Natural killer cell (primary cell): ENCODE results near the gene FOXP1. TPM values are rescaled to one million over a fixed set of nuclear protein-coding genes. Genes with fewer than 3 reads are reported as not detected.

Source experiments
- ATAC-seq, 3 donors: fragments of 150-1000 bp in 2 of 3; fragments of 200-7000 bp in 1 of 3; cut with Tn5 transposase; 1 replicate in 1 of 3; 2 replicates in 2 of 3; pipeline ENCODE4 v1.10.0; 2021; ENCODE audit warnings: mild to moderate bottlenecking in 2 of 3, moderate library complexity in 2 of 3
- DNase-seq, 2 donors: peaks; one replicate each; pipeline versions ENCODE4 v3.0.0 to v3.0.0-alpha.2; 2013 to 2021; ENCODE audit warnings: mixed read lengths in 1 of 2
- H3K27ac ChIP-seq: one replicate; pipeline ENCODE4 v1.5.1; 2013; ENCODE audit warnings: mild to moderate bottlenecking, low read length
- H3K27me3 ChIP-seq: one replicate; pipeline ENCODE4 v1.6.1; 2013; ENCODE audit warnings: low read length; ENCODE audit not compliant: control insufficient read depth, insufficient read depth
- H3K36me3 ChIP-seq: one replicate; pipeline ENCODE4 v1.6.1; 2013; ENCODE audit warnings: low read length; ENCODE audit not compliant: control insufficient read depth, insufficient read depth
- H3K4me1 ChIP-seq: one replicate; pipeline ENCODE4 v1.6.1; 2013; ENCODE audit warnings: low read length; ENCODE audit not compliant: control insufficient read depth, insufficient read depth
- H3K4me3 ChIP-seq: one replicate; pipeline ENCODE4 v1.5.1; 2013; ENCODE audit warnings: low read length
- H3K9me3 ChIP-seq: one replicate; pipeline ENCODE4 v1.6.1; 2013; ENCODE audit warnings: low read length; ENCODE audit not compliant: control insufficient read depth, insufficient read depth
- H3K27ac Mint-ChIP-seq, 2 donors: one replicate each; pipeline ENCODE4 v1.8.0; 2022; ENCODE audit warnings: mild to moderate bottlenecking in 2 of 2, mixed read lengths in 2 of 2, moderate library complexity in 1 of 2
- H3K27me3 Mint-ChIP-seq, 2 donors: one replicate each; pipeline ENCODE4 v1.8.0; 2022; ENCODE audit warnings: low read depth in 2 of 2, mixed read lengths in 2 of 2
- H3K36me3 Mint-ChIP-seq: one replicate; pipeline ENCODE4 v1.8.0; 2022; ENCODE audit warnings: mixed read lengths
- H3K4me1 Mint-ChIP-seq, 2 donors: one replicate each; pipeline ENCODE4 v1.8.0; 2022; ENCODE audit warnings: mixed read lengths in 2 of 2
- H3K4me3 Mint-ChIP-seq: one replicate; pipeline ENCODE4 v1.8.0; 2022; ENCODE audit warnings: mild to moderate bottlenecking, moderate library complexity, mixed read lengths
- H3K9me3 Mint-ChIP-seq, 2 donors: one replicate each; pipeline ENCODE4 v1.8.0; 2022; ENCODE audit warnings: mixed read lengths in 2 of 2
- CTCF ChIP-seq: fragments of 200-600 bp; IDR thresholded peaks from one replicate; pipeline ENCODE4 v1.8.0; 2022; ENCODE audit warnings: antibody characterized with exemption
- WGBS: methylation state at CpG from one replicate; pipeline ENCODE4 v1.1.7; 2013; ENCODE audit warnings: missing lambda C conversion rate; ENCODE audit not compliant: insufficient coverage; 5-methylcytosine and 5-hydroxymethylcytosine counted together
- intact Hi-C: fragments of 100-400 bp; cut with micrococcal nuclease; formaldehyde crosslinking; loops from one replicate; pipeline ENCODE4 v1.14.2; 2022
- total RNA-seq, 4 donors: library from RNA; stranded (reverse); fragments of 120-200 nt in 1 of 4; gene quantifications; one replicate each; pipeline versions ENCODE4 v1.2.3 to v1.2.4, GENCODE V29; 2013 to 2022

Gene FOXP1
- total RNA-seq, 3 donors from 2014 or later (not counting 1 experiment from before 2014, with no cell fraction given): 166 to 185 (median 166) TPM

GRCh38 chr3:71087143-71088018 is 496.1 kb downstream of the FOXP1 start:
- peaks cover 32% of the 10 kb centered on the region for H3K4me1 ChIP-seq
- Mint-ChIP-seq H3K4me1 (peaks cover 63 to 68% of the 10 kb centered on the region in 2 donors), H3K4me3 (peak overlapping the region; percentile 52), H3K27me3 (no peaks in the 10 kb centered on the region), H3K36me3 (no peaks in the 10 kb centered on the region), H3K27ac (peak overlapping the region; percentile 69 to 75), H3K9me3 (no peaks in the 10 kb centered on the region)
- no peak overlapping the region for H3K4me3 ChIP-seq
- 27% methylated on average over 9 of the region's 9 CpGs for WGBS
- H3K27me3 ChIP-seq: no peaks in the 10 kb centered on the region
- DNase-seq (peak in 1 of 2 donors; percentile 76), ATAC-seq (peak; percentile 79 to 82 (median 81))
- no peak for TF ChIP-seq CTCF
- no peaks in the 10 kb centered on the region for H3K9me3 ChIP-seq
- H3K36me3 ChIP-seq: no peaks in the 10 kb centered on the region
- H3K27ac ChIP-seq: peak overlapping the region; percentile 49
- intact Hi-C loops: loop anchor here (2.0 to 5.0 kb wide), 2 partner anchors 23 to 40 kb away; no protein-coding TSS in a partner anchor

GRCh38 chr3:71086777-71087142 is 496.8 kb downstream of the FOXP1 start:
- H3K27me3 ChIP-seq: no peaks in the 10 kb centered on the region
- TF ChIP-seq CTCF: no peak
- Mint-ChIP-seq H3K4me3 (peak overlapping the region; percentile 6), H3K27ac (peak overlapping the region; percentile 69 to 75), H3K27me3 (no peaks in the 10 kb centered on the region), H3K4me1 (peaks cover 62 to 68% of the 10 kb centered on the region in 2 donors), H3K36me3 (no peaks in the 10 kb centered on the region), H3K9me3 (no peaks in the 10 kb centered on the region)
- H3K9me3 ChIP-seq: no peaks in the 10 kb centered on the region
- H3K4me3 ChIP-seq: no peak overlapping the region
- peak overlapping the region; percentile 49 for H3K27ac ChIP-seq
- intact Hi-C loops: loop anchor here (2.0 to 5.0 kb wide), 2 partner anchors 22 to 41 kb away; no protein-coding TSS in a partner anchor
- 90% methylated on average over 4 of the region's 4 CpGs for WGBS
- H3K36me3 ChIP-seq: no peaks in the 10 kb centered on the region
- peaks cover 34% of the 10 kb centered on the region for H3K4me1 ChIP-seq
- ATAC-seq (no peak), DNase-seq (no peak)

- 67% methylated on average over 3 of the region's 3 CpGs for WGBS
- Mint-ChIP-seq H3K36me3 (no peaks in the 10 kb centered on the region), H3K27ac (peak overlapping the region; percentile 52 to 63), H3K27me3 (no peaks in the 10 kb centered on the region), H3K9me3 (no peaks in the 10 kb centered on the region), H3K4me1 (peaks cover 71 to 76% of the 10 kb centered on the region in 2 donors), H3K4me3 (no peak overlapping the region)
- no peaks in the 10 kb centered on the region for H3K9me3 ChIP-seq
- no peak overlapping the region for H3K4me3 ChIP-seq
- TF ChIP-seq CTCF: no peak
- peak overlapping the region; percentile 12 for H3K27ac ChIP-seq
- peaks cover 36% of the 10 kb centered on the region for H3K4me1 ChIP-seq
- intact Hi-C loops: no loop called here
- no peaks in the 10 kb centered on the region for H3K36me3 ChIP-seq
- DNase-seq: peak in 1 of 2 donors; percentile 60
- no peaks in the 10 kb centered on the region for H3K27me3 ChIP-seq
- ATAC-seq: no peak
These were observed 499.8 kb downstream of the FOXP1 start for GRCh38 chr3:71083726-71084131.
